ENCODE results near the gene ACBD7.

ACBD7 gene

GRCh38 chr10:15088428-15089261 lies at the start of gene ACBD7:
ACBD7 (minus strand) TSS chr10:15088776; CDS start chr10:15088728, 48 bp downstream.
- DNase-seq = peak; percentile 67

- no peak for DNase-seq
Measured at GRCh38 chr10:15137636-15138035, 49.1 kb upstream of the ACBD7 start.

GRCh38 chr10:15137036-15137359 lies 48.4 kb upstream of the ACBD7 start:
- no peak for DNase-seq

GRCh38 chr10:15136129-15137035 lies 47.8 kb upstream of the ACBD7 start:
- DNase-seq = no peak

- no peak for DNase-seq
Measured at GRCh38 chr10:15131330-15131729, 42.8 kb upstream of the ACBD7 start.

GRCh38 chr10:15124908-15125307 lies 36.3 kb upstream of the ACBD7 start:
- no peak for DNase-seq

- no peak for DNase-seq
Measured at GRCh38 chr10:15124190-15124589, 35.6 kb upstream of the ACBD7 start.

- no peak for DNase-seq
Measured at GRCh38 chr10:15123749-15124184, 35.2 kb upstream of the ACBD7 start.

GRCh38 chr10:15122477-15123030 lies 34.0 kb upstream of the ACBD7 start:
- DNase-seq = no peak

- no peak for DNase-seq
Measured at GRCh38 chr10:15121707-15122106, 33.1 kb upstream of the ACBD7 start.

GRCh38 chr10:15120523-15120922 lies 31.9 kb upstream of the ACBD7 start:
- DNase-seq = no peak

- DNase-seq = no peak
Measured at GRCh38 chr10:15118615-15119014, 30.0 kb upstream of the ACBD7 start.

- no peak for DNase-seq
Measured at GRCh38 chr10:15116225-15116624, 27.6 kb upstream of the ACBD7 start.

GRCh38 chr10:15113766-15114165 lies 25.2 kb upstream of the ACBD7 start:
- no peak for DNase-seq

GRCh38 chr10:15112657-15113056 lies 24.1 kb upstream of the ACBD7 start:
- no peak for DNase-seq

- DNase-seq = peak; percentile 45
Measured at GRCh38 chr10:15106352-15107013, 17.9 kb upstream of the ACBD7 start.

GRCh38 chr10:15103513-15103912 lies 14.9 kb upstream of the ACBD7 start:
- no peak for DNase-seq

GRCh38 chr10:15099886-15100285 lies 11.3 kb upstream of the ACBD7 start:
- no peak for DNase-seq

GRCh38 chr10:15097011-15097812 lies 8.6 kb upstream of the ACBD7 start, which contains the start of gene RPP38:
RPP38 (plus strand) TSS chr10:15097355; CDS start chr10:15103315, 5,960 bp downstream.
- DNase-seq = peak; percentile 92

GRCh38 chr10:15096661-15097010 lies 8.1 kb upstream of the ACBD7 start:
- no peak for DNase-seq

- no peak for DNase-seq
Measured at GRCh38 chr10:15092855-15093408, 4.4 kb upstream of the ACBD7 start.

GRCh38 chr10:15091418-15091817 lies 2.8 kb upstream of the ACBD7 start:
- no peak for DNase-seq
